Stimulated activated CD8-positive, alpha-beta memory T cell treated with anti-CD3 and anti-CD28 coated beads, Interleukin-12 subunit alpha, Interleukin-12 subunit beta, amount 100 ng/mL, for 1 hour (primary cell): ENCODE data around the gene SH3GL1.

Experiments
- DNase-seq: peaks from one replicate; pipeline ENCODE4 v3.0.0-alpha.2; 2020; ENCODE audit warnings: low read depth

Gene SH3GL1

DNA sequence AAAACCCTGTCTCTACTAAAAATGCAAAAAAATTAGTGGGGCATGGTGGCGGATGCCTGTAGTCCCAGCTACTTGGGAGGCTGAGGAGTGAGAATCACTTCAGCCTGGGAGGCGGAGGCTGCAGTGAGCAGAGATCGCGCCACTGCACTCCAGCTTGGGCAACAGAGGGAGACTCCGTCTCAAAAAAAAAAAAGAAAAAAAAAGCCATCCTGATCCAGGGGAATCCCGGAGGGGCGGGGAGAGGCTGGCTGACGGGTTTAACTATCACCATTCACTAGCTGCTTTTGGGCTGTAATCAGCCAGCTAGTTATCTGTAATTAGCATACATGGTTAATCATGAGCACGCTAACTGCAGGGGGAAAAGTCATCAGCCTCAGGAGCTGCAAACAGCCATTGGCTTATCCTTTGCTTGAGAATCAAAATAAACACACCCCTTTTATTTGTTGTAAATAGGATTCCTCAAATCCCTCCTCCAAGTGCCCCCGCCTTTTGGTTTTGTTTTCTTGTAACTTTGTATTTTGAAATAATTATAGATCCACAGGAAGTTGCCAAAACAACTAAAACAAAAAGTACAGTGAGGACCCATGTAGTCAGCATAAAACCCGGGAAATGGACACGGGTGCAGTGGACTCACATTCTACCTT lies 86.4 kb downstream of the SH3GL1 start:
- DNase-seq: no peak
